Left lobe of liver (tissue), 2 donors: Measurements from ENCODE around the gene ACER3. TPM values are rescaled to one million over a fixed set of nuclear protein-coding genes. Genes with fewer than 3 reads are reported as not detected.
"Not testable (repeated sequence)": the region's sequence is repeated elsewhere in the genome, so short reads cannot be mapped to it uniquely, and the experiment has no call there.

ENCODE experiments used
- ATAC-seq: fragments of 200-7000 bp; cut with Tn5 transposase; one replicate; pipeline ENCODE4 v1.9.1; 2020; ENCODE audit warnings: mild to moderate bottlenecking, moderate library complexity
- DNase-seq: peaks from one replicate; pipeline ENCODE4 v3.0.0-alpha.2; 2020; ENCODE audit warnings: low spot score
- total RNA-seq: library from RNA; stranded (reverse); gene quantifications from one replicate; pipeline ENCODE4 v1.2.1, GENCODE V29; 2021
- donor health status: DM: no; HTN: no; CAD: no; lungs with moderate emphysema.
- donor health status: DM: no; HTN: yes; CAD: no.

Gene ACER3
- total RNA-seq, 1 donor from 2014 or later: 4.8 TPM

GRCh38 chr11:77054084-77054483 lies 193.4 kb downstream of the ACER3 start:
- no peak for ATAC-seq
- DNase-seq: no peak

GRCh38 chr11:77055101-77055561 lies 194.4 kb downstream of the ACER3 start:
- no peak for DNase-seq
- ATAC-seq: no peak

- no peak for ATAC-seq
- no peak for DNase-seq
Observed at GRCh38 chr11:77055913-77056312, 195.2 kb downstream of the ACER3 start.

GRCh38 chr11:77056814-77057402 lies 196.2 kb downstream of the ACER3 start:
- ATAC-seq: no peak
- no peak for DNase-seq

GRCh38 chr11:77057938-77058474 lies 197.3 kb downstream of the ACER3 start:
- DNase-seq (no peak), ATAC-seq (no peak)

- DNase-seq (no peak), ATAC-seq (no peak)
Observed at GRCh38 chr11:77058900-77059299, 198.2 kb downstream of the ACER3 start.

- DNase-seq (no peak), ATAC-seq (no peak)
Observed at GRCh38 chr11:77059806-77060205, 199.1 kb downstream of the ACER3 start.

- ATAC-seq (no peak), DNase-seq (no peak)
Observed at GRCh38 chr11:77060234-77060633, 199.5 kb downstream of the ACER3 start.

GRCh38 chr11:77061258-77061657 lies 200.5 kb downstream of the ACER3 start:
- not testable (repeated sequence) for DNase-seq
- ATAC-seq: peak; percentile 51

GRCh38 chr11:77062924-77063323 lies 202.2 kb downstream of the ACER3 start:
- no peak for DNase-seq
- no peak for ATAC-seq

- no peak for ATAC-seq
- DNase-seq: no peak
Observed at GRCh38 chr11:77063407-77063806, 202.7 kb downstream of the ACER3 start.

- no peak for DNase-seq
- ATAC-seq: no peak
Observed at GRCh38 chr11:77063861-77064260, 203.1 kb downstream of the ACER3 start.

- ATAC-seq (peak; percentile 10), DNase-seq (peak; percentile 84)
Observed at GRCh38 chr11:77064648-77065217, 204.0 kb downstream of the ACER3 start.

GRCh38 chr11:77065878-77066228 lies 205.1 kb downstream of the ACER3 start:
- peak; percentile 50 for ATAC-seq
- DNase-seq: peak; percentile 89

GRCh38 chr11:77066229-77067042 lies 205.7 kb downstream of the ACER3 start, which contains the start of gene CAPN5:
Gene CAPN5, plus strand, starts transcription at chr11:77066971. Its CDS starts 17,916 bp downstream, at chr11:77084887.
- DNase-seq (peak; percentile 96), ATAC-seq (peak; percentile 87)

GRCh38 chr11:77067861-77068443 lies 207.2 kb downstream of the ACER3 start:
- ATAC-seq: no peak
- DNase-seq: no peak

GRCh38 chr11:77068457-77069335 lies 208.0 kb downstream of the ACER3 start:
- DNase-seq (no peak), ATAC-seq (no peak)

- ATAC-seq (no peak), DNase-seq (no peak)
Observed at GRCh38 chr11:77069336-77069968, 208.7 kb downstream of the ACER3 start.

- ATAC-seq (no peak), DNase-seq (peak; percentile 28)
Observed at GRCh38 chr11:77069969-77070582, 209.4 kb downstream of the ACER3 start.
